ENCODE measurements around the gene IFNAR2. TPM values are rescaled to one million over a fixed set of nuclear protein-coding genes. Genes with fewer than 3 reads are reported as not detected.
"Not testable (repeated sequence)": the region's sequence is repeated elsewhere in the genome, so short reads cannot be mapped to it uniquely, and the experiment has no call there.

Gene IFNAR2
- total RNA-seq, 2 experiments from 2014 or later = 16.6 to 19.4 TPM

- Mint-ChIP-seq H3K27me3 (ENCODE audit: low read depth) (no peaks in the 10 kb centered on the region), H3K4me3 (no peak overlapping the region), H3K27ac (no peak overlapping the region), H3K36me3 (ENCODE audit: low read depth) (no peaks in the 10 kb centered on the region), H3K4me1 (ENCODE audit: low read depth) (peaks cover 45% of the 10 kb centered on the region), H3K9me3 (peaks cover 7% of the 10 kb centered on the region)
- intact Hi-C loops (cut with micrococcal nuclease) = no loop called here
- DNase-seq = no peak
- CTCF ChIA-PET = interaction anchor here (1.1 kb wide), 1 partner anchor 142 kb away, joined by 3 read pairs; no protein-coding TSS in a partner anchor
These were observed 10.4 kb upstream of the IFNAR2 start for GRCh38 chr21:33219300-33219699.

- CTCF ChIA-PET = interaction anchor here (0.9 kb wide), 1 partner anchor 185 kb away, joined by 3 read pairs; no protein-coding TSS in a partner anchor
- intact Hi-C loops (cut with micrococcal nuclease) = no loop called here
- Mint-ChIP-seq H3K4me3 (no peak overlapping the region), H3K9me3 (peaks cover 7% of the 10 kb centered on the region), H3K27ac (no peak overlapping the region), H3K27me3 (ENCODE audit: low read depth) (no peaks in the 10 kb centered on the region), H3K4me1 (ENCODE audit: low read depth) (peaks cover 40% of the 10 kb centered on the region), H3K36me3 (ENCODE audit: low read depth) (no peaks in the 10 kb centered on the region)
- DNase-seq = no peak
These were observed 9.8 kb upstream of the IFNAR2 start for GRCh38 chr21:33219954-33220353.

GRCh38 chr21:33225376-33225775 is 4.4 kb upstream of the IFNAR2 start:
- DNase-seq; H3K9me3 Mint-ChIP-seq; H3K36me3 Mint-ChIP-seq (ENCODE audit: low read depth); H3K27ac Mint-ChIP-seq; H3K27me3 Mint-ChIP-seq (ENCODE audit: low read depth); H3K4me3 Mint-ChIP-seq; intact Hi-C loops (cut with micrococcal nuclease): not testable (repeated sequence)
- H3K4me1 Mint-ChIP-seq (ENCODE audit: low read depth) = peaks cover 23% of the 10 kb centered on the region
- CTCF ChIA-PET = interaction anchor here (0.8 kb wide), 1 partner anchor 41 kb away, joined by 4 read pairs; no protein-coding TSS in a partner anchor

GRCh38 chr21:33228455-33228854 is 1.3 kb upstream of the IFNAR2 start:
- DNase-seq = no peak
- CTCF ChIA-PET = no interaction called here
- intact Hi-C loops (cut with micrococcal nuclease) = no loop called here
- Mint-ChIP-seq H3K36me3 (ENCODE audit: low read depth) (peaks cover 10% of the 10 kb centered on the region), H3K27ac (no peak overlapping the region), H3K9me3 (no peaks in the 10 kb centered on the region), H3K4me3 (no peak overlapping the region), H3K4me1 (ENCODE audit: low read depth) (peaks cover 40% of the 10 kb centered on the region), H3K27me3 (ENCODE audit: low read depth) (no peaks in the 10 kb centered on the region)

DNA sequence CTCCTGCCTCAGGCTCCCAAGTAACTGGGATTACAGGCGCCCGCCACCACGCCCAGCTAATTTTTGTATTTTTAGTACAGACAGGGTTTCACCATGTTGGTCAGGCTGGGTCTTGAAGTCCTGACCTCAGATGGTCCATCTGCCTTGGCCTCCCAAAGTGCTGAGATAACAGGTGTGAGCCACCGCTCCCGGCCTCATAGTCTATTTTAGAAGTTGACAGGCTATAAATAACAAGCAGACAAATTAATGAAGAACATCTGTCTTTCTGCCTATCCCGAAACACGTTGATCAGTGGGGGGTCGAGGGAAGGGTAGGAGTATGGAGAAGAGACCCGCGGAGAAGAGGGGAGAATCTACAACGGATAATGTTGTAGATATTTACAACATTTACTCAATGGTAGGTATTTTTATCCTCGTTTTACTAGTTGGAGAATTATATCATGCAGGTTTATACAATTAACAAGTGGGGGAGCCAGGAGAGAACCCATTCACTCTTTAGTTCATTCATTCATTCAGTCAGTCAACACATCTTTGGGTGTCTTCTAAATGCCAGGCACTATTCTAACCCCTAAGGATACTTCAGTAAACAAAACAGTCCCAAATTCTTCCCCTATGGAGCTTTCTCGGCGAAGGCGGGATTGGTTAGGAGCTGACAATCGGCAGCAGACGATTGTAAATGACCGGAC is 497 bp upstream of the IFNAR2 start:
- H3K27ac Mint-ChIP-seq = peak overlapping the region; percentile 77
- peaks cover 10% of the 10 kb centered on the region for H3K36me3 Mint-ChIP-seq (ENCODE audit: low read depth)
- intact Hi-C loops (cut with micrococcal nuclease) = no loop called here
- peak overlapping the region; percentile 89 for H3K4me3 Mint-ChIP-seq
- no peak for DNase-seq
- H3K4me1 Mint-ChIP-seq (ENCODE audit: low read depth) = peaks cover 45% of the 10 kb centered on the region
- no peaks in the 10 kb centered on the region for H3K27me3 Mint-ChIP-seq (ENCODE audit: low read depth)
- H3K9me3 Mint-ChIP-seq = no peaks in the 10 kb centered on the region
- CTCF ChIA-PET = no interaction called here

DNA sequence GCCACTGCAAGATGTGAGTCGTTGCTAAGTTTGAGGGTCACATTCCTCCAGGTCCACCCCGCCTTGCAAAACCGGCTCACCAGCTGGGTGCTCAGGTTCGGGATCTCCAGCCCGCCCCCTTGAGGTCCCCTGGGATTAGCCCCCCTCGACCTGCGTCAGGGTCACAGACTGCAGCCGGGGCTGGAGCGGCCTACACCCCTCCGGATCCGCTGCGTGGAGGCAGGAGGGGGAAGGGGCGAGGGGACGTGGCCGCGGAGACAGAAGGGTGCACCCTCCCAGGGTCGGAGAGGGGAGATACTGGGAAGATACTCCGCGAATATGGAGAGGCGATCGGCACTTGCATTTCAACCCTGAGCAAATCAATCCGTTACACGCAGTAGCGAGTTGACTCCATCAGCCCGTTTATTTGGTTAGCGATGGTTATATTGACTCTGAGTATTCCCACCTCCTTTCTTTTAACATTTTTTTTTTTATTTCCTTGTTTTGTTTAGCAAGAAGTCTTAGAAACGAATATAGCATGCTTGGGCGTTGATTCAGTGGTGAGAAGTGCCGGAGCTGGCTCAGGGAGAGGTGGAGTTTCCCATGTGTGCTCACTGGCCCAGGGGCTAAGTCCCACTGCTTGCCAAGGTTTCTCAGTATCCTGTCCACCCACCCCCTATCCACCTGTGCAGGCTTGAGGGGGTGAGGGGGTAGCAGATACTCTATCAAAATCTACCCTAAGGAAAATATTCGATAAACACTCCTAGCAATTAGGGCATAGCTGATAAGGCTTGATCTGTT is 997 bp downstream of the IFNAR2 start:
- DNase-seq = peak; percentile 47
- peak overlapping the region; percentile 89 for H3K4me3 Mint-ChIP-seq
- intact Hi-C loops (cut with micrococcal nuclease) = loop anchor here (1.0 to 10.0 kb wide), 13 partner anchors 9 to 744 kb away; partner anchors contain the start of genes GART, IFNAR1, IL10RB and PAXBP1
- H3K36me3 Mint-ChIP-seq (ENCODE audit: low read depth) = peaks cover 10% of the 10 kb centered on the region
- H3K9me3 Mint-ChIP-seq = no peaks in the 10 kb centered on the region
- CTCF ChIA-PET = interaction anchor here (0.6 kb wide), 1 partner anchor 554 kb away, joined by 3 read pairs; no protein-coding TSS in a partner anchor
- H3K4me1 Mint-ChIP-seq (ENCODE audit: low read depth) = peaks cover 57% of the 10 kb centered on the region
- no peaks in the 10 kb centered on the region for H3K27me3 Mint-ChIP-seq (ENCODE audit: low read depth)
- H3K27ac Mint-ChIP-seq = peak overlapping the region; percentile 92

GRCh38 chr21:33231526-33231925 is 1.8 kb downstream of the IFNAR2 start:
- CTCF ChIA-PET = no interaction called here
- intact Hi-C loops (cut with micrococcal nuclease) = loop anchor here (1.0 to 10.0 kb wide), 13 partner anchors 8 to 743 kb away; partner anchors contain the start of genes GART, IFNAR1, IL10RB and PAXBP1
- Mint-ChIP-seq H3K9me3 (no peaks in the 10 kb centered on the region), H3K27ac (peak overlapping the region; percentile 92), H3K4me1 (ENCODE audit: low read depth) (peaks cover 62% of the 10 kb centered on the region), H3K4me3 (peak overlapping the region; percentile 89), H3K36me3 (ENCODE audit: low read depth) (peaks cover 12% of the 10 kb centered on the region), H3K27me3 (ENCODE audit: low read depth) (no peaks in the 10 kb centered on the region)
- peak; percentile 81 for DNase-seq

DNA sequence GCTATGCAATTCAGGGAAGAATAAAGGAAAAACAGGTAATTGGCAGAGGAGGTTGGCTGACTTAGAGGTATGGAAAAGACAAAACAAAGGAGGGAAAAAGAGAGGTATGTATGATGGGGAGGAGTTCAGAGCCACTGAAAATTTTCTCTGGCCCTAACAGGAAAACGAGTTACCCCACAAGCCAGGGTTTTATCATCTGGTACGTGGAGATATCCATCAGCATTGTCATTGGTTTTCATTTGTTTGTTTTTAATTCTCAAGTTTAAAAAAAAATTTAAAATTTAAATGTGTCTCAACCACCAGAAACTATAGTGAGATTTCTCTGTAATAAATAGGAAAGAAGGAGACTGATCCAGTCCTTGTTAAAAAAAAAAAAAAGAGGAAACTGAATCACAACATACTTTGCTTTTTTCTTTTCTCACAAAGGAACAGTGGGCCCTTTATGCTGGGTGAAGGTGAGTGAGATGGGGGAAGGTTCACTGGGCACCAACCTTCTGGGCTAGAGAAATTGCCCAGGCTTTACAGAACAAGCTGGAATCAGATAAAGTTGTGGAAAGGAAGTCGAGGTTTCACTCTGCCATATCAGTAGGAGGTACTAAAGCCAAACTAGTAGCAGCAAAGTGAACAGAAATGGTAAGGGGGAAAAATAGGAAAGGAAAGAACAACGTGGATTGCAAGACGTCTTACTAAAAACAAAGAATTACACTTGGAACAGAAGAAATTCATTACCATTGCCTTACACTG is 2.7 kb downstream of the IFNAR2 start:
- CTCF ChIA-PET = interaction anchor here (0.5 to 0.8 kb wide), 4 partner anchors 11 to 288 kb away, joined by 3 to 5 read pairs (median 3); no protein-coding TSS in a partner anchor
- H3K4me1 Mint-ChIP-seq (ENCODE audit: low read depth) = peaks cover 65% of the 10 kb centered on the region
- H3K27me3 Mint-ChIP-seq (ENCODE audit: low read depth) = no peaks in the 10 kb centered on the region
- no peak for DNase-seq
- peak overlapping the region; percentile 89 for H3K4me3 Mint-ChIP-seq
- intact Hi-C loops (cut with micrococcal nuclease) = loop anchor here (5.0 to 10.0 kb wide), 2 partner anchors 460 to 742 kb away; partner anchors contain the start of gene PAXBP1
- H3K9me3 Mint-ChIP-seq = no peaks in the 10 kb centered on the region
- H3K27ac Mint-ChIP-seq = peak overlapping the region; percentile 92
- peaks cover 12% of the 10 kb centered on the region for H3K36me3 Mint-ChIP-seq (ENCODE audit: low read depth)

GRCh38 chr21:33234635-33235520 is 5.1 kb downstream of the IFNAR2 start:
- Mint-ChIP-seq H3K36me3 (ENCODE audit: low read depth) (peaks cover 12% of the 10 kb centered on the region), H3K27ac (peak overlapping the region; percentile 28), H3K9me3 (no peaks in the 10 kb centered on the region), H3K4me3 (no peak overlapping the region), H3K4me1 (ENCODE audit: low read depth) (peaks cover 73% of the 10 kb centered on the region), H3K27me3 (ENCODE audit: low read depth) (no peaks in the 10 kb centered on the region)
- intact Hi-C loops (cut with micrococcal nuclease) = loop anchor here (5.0 to 10.0 kb wide), 2 partner anchors 463 to 740 kb away; partner anchors contain the start of gene PAXBP1
- no peak for DNase-seq
- CTCF ChIA-PET = interaction anchor here (0.5 to 1.8 kb wide), 3 partner anchors 126 to 171 kb away, joined by 3 to 5 read pairs (median 4); no protein-coding TSS in a partner anchor

- H3K4me3 Mint-ChIP-seq = no peak overlapping the region
- H3K4me1 Mint-ChIP-seq (ENCODE audit: low read depth) = peaks cover 82% of the 10 kb centered on the region
- H3K36me3 Mint-ChIP-seq (ENCODE audit: low read depth) = peaks cover 11% of the 10 kb centered on the region
- H3K9me3 Mint-ChIP-seq = no peaks in the 10 kb centered on the region
- H3K27me3 Mint-ChIP-seq (ENCODE audit: low read depth) = no peaks in the 10 kb centered on the region
- DNase-seq = no peak
- H3K27ac Mint-ChIP-seq = no peak overlapping the region
- CTCF ChIA-PET = interaction anchor here (0.7 to 1.8 kb wide), 6 partner anchors 39 to 130 kb away, joined by 3 to 5 read pairs (median 3); partner anchors contain the start of gene IFNAR1
- intact Hi-C loops (cut with micrococcal nuclease) = loop anchor here (10.0 kb wide), 1 partner anchor 739 kb away; no protein-coding TSS in a partner anchor
These were observed 6.4 kb downstream of the IFNAR2 start for GRCh38 chr21:33236013-33236686.

Data from activated naive CD4-positive, alpha-beta T cell treated with anti-CD3 and anti-CD28 coated beads for 36 hours (primary cell).